Coronary artery (tissue), 2 donors: ENCODE data around the gene SOAT2.
A peak's percentile ranks its signal among the peaks of the same experiment; 100 is the strongest.

Source experiments
- DNase-seq: peaks from one replicate; pipeline ENCODE4 v3.0.0-alpha.2; 2017; ENCODE audit warnings: low spot score
- H3K27ac ChIP-seq, 2 donors: fragments of 200-600 bp; sonication (generic); one replicate each; pipeline ENCODE4 v1.5.1; 2016 to 2019
- H3K4me3 ChIP-seq: fragments of 200-600 bp; sonication (generic); 2 replicates; pipeline ENCODE4 v1.5.1; 2016; ENCODE audit warnings: mild to moderate bottlenecking, moderate library complexity
- TF ChIP-seq, protein P1 (sequence below): fragments of 200-600 bp; sonication (generic); IDR thresholded peaks from one replicate; pipeline ENCODE4 v1.5.1; 2019; ENCODE audit warnings: antibody characterized with exemption

Gene SOAT2

DNA sequence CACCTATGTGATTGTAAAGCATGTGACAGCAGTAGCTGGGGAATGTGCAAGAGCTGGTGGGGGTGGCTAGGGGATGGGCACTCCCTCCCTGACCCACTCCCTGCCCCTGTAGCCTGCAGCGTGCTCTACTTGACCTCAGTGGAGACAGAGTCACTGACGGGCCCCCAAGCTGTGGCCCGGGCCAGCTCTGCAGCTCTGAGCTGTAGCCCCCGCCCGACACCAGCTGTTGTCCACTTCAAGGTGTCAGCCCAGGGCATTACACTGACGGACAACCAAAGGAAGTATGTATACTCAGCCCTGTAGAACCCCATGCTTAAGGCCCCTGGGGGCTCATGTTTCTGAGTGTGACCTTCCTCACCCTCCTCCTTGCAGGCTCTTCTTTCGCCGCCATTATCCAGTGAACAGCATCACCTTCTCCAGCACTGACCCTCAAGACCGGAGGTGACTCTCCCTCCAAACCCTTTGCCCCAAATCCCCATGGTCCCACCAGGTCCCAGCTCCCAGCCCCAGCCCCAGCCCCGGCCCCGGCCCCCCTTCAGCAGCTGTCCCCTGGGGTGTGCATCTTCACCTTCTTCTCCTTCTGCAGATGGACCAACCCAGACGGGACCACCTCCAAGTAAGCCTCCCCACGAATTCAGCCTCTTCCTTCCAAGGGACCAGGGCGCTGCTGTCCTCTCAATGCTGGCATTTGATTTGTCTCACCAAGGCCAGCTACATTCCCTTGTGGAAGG is 40.1 kb upstream of the SOAT2 start:
- DNase-seq = no peak
- TF ChIP-seq, protein P1, sequence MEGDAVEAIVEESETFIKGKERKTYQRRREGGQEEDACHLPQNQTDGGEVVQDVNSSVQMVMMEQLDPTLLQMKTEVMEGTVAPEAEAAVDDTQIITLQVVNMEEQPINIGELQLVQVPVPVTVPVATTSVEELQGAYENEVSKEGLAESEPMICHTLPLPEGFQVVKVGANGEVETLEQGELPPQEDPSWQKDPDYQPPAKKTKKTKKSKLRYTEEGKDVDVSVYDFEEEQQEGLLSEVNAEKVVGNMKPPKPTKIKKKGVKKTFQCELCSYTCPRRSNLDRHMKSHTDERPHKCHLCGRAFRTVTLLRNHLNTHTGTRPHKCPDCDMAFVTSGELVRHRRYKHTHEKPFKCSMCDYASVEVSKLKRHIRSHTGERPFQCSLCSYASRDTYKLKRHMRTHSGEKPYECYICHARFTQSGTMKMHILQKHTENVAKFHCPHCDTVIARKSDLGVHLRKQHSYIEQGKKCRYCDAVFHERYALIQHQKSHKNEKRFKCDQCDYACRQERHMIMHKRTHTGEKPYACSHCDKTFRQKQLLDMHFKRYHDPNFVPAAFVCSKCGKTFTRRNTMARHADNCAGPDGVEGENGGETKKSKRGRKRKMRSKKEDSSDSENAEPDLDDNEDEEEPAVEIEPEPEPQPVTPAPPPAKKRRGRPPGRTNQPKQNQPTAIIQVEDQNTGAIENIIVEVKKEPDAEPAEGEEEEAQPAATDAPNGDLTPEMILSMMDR = no peak
- Histone ChIP-seq H3K27ac (peak overlapping the region; percentile 83 to 96), H3K4me3 (peak overlapping the region; percentile 6)

DNA sequence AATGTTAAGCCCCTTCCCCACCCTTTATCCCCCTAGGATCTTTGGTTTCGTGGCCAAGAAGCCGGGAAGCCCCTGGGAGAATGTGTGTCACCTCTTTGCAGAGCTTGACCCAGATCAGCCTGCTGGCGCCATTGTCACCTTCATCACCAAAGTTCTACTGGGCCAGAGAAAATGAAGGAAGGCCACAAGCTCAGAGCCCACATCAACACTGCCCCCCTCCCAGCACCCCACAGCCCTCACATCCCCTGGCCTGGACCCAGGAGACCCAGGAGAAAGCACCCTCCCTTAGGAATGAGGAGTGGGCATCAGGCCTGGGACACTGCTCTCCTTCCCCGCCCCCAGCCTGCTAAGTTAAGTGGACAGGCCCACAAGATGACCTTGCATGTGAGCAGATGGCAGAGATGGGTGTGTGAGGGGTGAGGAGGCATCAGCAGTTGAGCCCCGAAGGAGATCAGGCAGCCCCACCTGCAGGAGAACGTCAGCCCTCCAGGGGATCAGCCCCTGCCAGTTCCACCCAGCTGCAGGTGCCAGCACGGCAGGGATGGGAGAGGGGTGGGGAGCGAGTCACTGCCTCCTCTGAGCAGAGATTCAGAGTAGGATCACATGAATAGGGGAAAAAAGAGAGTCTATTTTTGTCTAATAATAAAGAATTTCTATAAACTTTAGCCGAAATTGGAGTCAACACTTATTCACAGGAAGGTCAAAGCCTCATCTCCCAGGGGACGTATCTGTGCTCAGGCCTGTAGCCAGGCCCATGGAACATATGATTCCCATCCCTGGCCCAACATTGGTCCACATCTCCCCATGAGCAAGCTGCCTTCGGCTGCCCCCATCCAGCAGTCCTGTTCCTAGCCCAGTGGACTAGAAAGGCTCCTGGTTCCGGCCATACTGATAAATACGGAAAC is 39.3 kb upstream of the SOAT2 start:
- Histone ChIP-seq H3K4me3 (peak overlapping the region; percentile 6), H3K27ac (peak overlapping the region; percentile 83 to 96)
- peak; percentile 92 for DNase-seq
- TF ChIP-seq, protein P1 = no peak

DNA sequence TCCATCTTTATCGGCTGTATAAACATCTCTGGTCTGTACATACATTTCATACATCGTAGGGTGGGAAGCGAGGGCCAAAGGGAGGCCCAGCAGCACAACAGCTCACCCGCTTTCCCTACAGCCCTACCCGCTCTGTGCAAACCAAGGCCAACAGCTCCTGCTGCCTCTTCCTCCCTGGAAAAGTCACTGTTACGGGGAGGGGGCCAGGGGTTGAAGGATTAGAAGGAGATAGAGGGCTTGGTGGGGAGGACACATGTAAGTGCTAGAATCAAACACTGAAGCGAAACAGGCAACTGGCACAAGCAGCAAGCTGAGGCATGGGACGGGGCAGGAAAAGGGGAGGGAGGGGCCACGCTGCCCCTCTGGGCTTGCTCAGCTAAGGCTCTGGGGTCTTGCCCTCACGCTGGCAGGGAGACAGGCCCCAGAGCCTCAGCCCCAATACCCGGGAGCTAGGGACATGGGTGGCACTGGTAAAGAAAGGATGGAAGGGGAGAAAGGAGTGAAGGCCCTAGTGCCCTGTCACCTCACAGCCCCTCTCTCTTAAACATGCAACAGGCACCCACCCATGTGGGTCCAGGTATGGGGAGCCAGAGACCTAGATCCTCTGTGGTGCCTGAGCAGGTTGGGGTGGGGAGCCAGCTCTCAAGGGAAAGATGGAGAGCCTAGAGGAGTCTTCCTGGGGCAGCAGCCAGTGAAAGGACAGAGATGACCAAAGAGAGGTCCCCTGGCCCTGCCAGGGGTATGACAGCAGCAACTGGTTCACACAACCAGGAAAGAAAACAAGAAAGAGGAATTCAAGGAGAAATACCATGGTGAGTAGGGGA is 38.5 kb upstream of the SOAT2 start:
- TF ChIP-seq, protein P1 = no peak
- Histone ChIP-seq H3K4me3 (no peak overlapping the region), H3K27ac (peak overlapping the region; percentile 83 to 96)
- no peak for DNase-seq

DNA sequence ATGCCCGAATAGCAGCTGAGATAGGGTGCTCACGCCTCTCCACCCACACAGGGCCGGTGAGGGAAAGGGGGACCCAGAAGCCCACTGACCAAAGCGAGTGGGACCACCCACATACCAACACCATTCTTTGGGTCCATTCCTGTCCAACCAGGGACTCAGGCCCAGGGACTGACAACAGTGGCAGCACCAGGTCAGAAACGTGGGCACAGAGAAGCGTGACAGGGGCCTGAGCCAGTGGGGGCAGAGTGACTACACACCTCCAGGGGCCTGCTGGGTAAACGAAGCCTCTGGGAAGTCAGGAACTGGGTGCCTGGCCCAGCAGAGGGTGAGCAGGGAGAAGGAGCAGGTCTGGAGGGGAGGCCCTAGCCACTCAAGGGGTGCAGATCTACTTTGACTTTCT is 37.8 kb upstream of the SOAT2 start:
- peak; percentile 78 for DNase-seq
- peak overlapping the region; percentile 83 to 96 for H3K27ac ChIP-seq
- TF ChIP-seq, protein P1 = no peak
- peak overlapping the region; percentile 54 for H3K4me3 ChIP-seq

DNA sequence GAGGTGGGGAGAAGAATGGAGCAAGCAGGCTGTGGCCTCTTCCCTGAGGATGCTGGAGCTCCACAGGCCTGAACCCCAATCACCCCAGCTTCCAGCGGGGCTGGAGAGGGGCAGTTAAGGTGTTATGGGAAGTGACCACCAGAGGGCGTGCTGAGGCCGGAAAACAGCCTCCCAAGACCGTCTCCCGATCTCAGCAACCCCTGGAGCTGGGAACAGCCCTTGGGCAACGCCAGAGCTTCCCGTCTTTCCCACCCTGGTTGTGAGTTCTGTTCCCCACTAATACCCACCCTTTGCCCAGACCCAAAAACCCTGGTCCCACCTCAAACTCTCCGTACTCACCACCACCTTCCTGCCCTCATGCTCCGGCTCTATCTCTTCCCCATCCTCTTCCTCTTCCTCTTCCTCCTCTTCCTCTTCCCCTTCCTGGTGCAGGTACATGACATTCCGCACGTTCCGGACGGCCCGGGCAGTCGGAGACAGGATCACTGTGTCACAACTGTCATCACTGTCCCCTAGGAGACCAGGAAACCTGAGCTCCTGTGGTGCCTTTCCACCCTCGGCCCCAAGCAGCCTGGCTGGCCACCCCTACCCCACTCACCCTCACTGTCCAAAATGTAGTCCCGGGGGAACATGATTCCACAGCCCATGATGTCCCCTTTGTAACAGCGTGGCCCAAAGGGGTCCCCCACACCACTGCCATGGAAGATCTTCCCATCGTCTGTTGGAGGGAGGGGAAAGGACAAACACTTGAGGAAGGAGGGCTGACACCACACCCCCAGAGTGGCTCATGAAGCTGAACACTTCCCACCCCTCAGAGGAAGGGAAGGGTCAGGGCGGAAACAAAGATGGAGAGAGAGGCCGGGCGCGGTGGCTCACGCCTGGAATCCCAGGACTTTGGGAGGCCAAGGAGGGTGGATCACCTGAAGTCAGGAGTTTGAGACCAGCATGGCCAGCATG is 37.0 kb upstream of the SOAT2 start:
- DNase-seq = peak; percentile 87
- TF ChIP-seq, protein P1 = peak; percentile 85
- peak overlapping the region; percentile 54 for H3K4me3 ChIP-seq
- peak overlapping the region; percentile 83 to 96 for H3K27ac ChIP-seq
